Psoas muscle (tissue), 8 donors: ENCODE results near the gene PEX5. TPM values are rescaled to one million over a fixed set of nuclear protein-coding genes. Genes with fewer than 3 reads are reported as not detected.

Experiments
- ATAC-seq, 4 donors: fragments of 200-7000 bp; cut with Tn5 transposase; one replicate each; pipeline ENCODE4 v1.9.1; 2020; ENCODE audit warnings: moderate library complexity in 3 of 4, mild to moderate bottlenecking in 2 of 4
- DNase-seq, 2 donors: peaks; one replicate each; pipeline ENCODE4 v3.0.0-alpha.2; 2020
- H3K27ac ChIP-seq: fragments of 200-600 bp; one replicate; pipeline ENCODE4 v1.8.0; 2022
- H3K27me3 ChIP-seq, 3 donors: fragments of 200-600 bp in 1 of 3; one replicate each; pipeline versions ENCODE4 v1.6.1 to v1.8.0; 2013 to 2022; ENCODE audit warnings: low read length in 2 of 3, mild to moderate bottlenecking in 2 of 3, moderate library complexity in 1 of 3; ENCODE audit not compliant: insufficient read depth in 3 of 3
- H3K36me3 ChIP-seq, 2 donors: fragments of 200-600 bp in 1 of 2; one replicate each; pipeline versions ENCODE4 v1.6.1 to v1.8.0; 2013 to 2022; ENCODE audit warnings: low read depth in 1 of 2, mild to moderate bottlenecking in 1 of 2, moderate library complexity in 1 of 2; ENCODE audit not compliant: insufficient read depth in 1 of 2
- H3K4me1 ChIP-seq: fragments of 200-600 bp; one replicate; pipeline ENCODE4 v1.8.0; 2022
- H3K4me3 ChIP-seq: fragments of 200-600 bp; one replicate; pipeline ENCODE4 v1.8.0; 2022; ENCODE audit warnings: mild to moderate bottlenecking
- H3K9me3 ChIP-seq: fragments of 200-600 bp; one replicate; pipeline ENCODE4 v1.8.0; 2022
- CTCF ChIP-seq: fragments of 200-600 bp; IDR thresholded peaks from one replicate; pipeline ENCODE4 v1.8.0; 2022; ENCODE audit warnings: antibody characterized with exemption
- WGBS, 3 donors: extraction: QIAGEN DNeasy Blood & Tissue Kit; methylation state at CpG; one replicate each; pipeline versions ENCODE4 v1.1.6 to v1.1.7; 2013; 5-methylcytosine and 5-hydroxymethylcytosine counted together
- intact Hi-C, 2 donors: fragments of 100-400 bp; cut with DNase I; formaldehyde crosslinking; loops; one replicate each; pipeline versions ENCODE4 v1.11.0 to v1.14.2; 2022
- polyA plus RNA-seq, 3 donors: library from polyadenylated mRNA; stranded (reverse); fragments of 200-250 nt; gene quantifications; one replicate each; pipeline ENCODE4 v1.2.3, GENCODE V29; 2013
- total RNA-seq, 4 donors: library from RNA; stranded (reverse); fragmentation: NEBNext Ultra II Directional in 2 of 4; extraction: Animal tissue kit (Norgen Biotek cat#: 25700) in 2 of 4; gene quantifications; one replicate each; pipeline versions ENCODE4 v1.2.1 to v1.2.4, GENCODE V29; 2021 to 2023
- donor health status: healthy with polysubstance abuse.
- donor health status: DM: no; HTN: no; CAD: no; lungs with moderate emphysema.
- donor health status: Bipolar disorder and iron deficiency.
- donor health status: healthy.
- donor health status: DM: yes; HTN: yes; CAD: no.
- donor health status: DM: no; HTN: no; CAD: no.
- donor health status: DM: no; HTN: no; CAD: no.
- donor health status: DM: yes; HTN: yes; CAD: no.

The PEX5 gene
- total and polyA plus RNA-seq, 7 donors, result 51.9 to 103 (median 87.7) TPM

- intact Hi-C loops, result no loop called here
- DNase-seq (no peak), ATAC-seq (no peak)
- H3K4me3 ChIP-seq, result no peak overlapping the region
- no peak for TF ChIP-seq CTCF
- H3K9me3 ChIP-seq, result no peaks in the 10 kb centered on the region
- peaks cover 26 to 95% of the 10 kb centered on the region in 2 donors for H3K36me3 ChIP-seq
- no peaks in the 10 kb centered on the region for H3K27me3 ChIP-seq
- H3K27ac ChIP-seq, result no peak overlapping the region
- H3K4me1 ChIP-seq, result no peaks in the 10 kb centered on the region
Observed at GRCh38 chr12:7205091-7205490, 15.6 kb downstream of the PEX5 start.

DNA sequence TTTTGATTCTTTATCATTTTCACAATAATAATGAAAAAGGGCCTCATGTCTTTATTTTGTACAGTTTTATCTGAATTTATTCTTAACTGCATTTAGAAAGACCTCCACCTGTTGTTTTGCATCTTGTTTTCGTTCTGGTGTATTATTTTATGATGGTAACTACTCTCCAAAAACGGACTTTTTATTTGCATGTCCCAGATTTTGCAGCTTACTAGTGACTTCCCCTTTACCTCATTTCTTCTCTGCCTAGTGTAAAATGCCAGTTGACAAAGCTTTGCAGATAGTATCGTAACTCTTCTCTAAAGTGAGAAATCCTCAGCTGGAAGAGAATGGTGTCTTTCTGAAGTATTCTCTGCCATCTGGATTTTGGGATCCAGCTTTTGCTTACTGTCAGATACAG, 17.2 kb downstream of the PEX5 start:
- H3K9me3 ChIP-seq, result no peaks in the 10 kb centered on the region
- H3K36me3 ChIP-seq, result peaks cover 28 to 100% of the 10 kb centered on the region in 2 donors
- 87 to 93% (median 89%) methylated on average over 3 of the region's 3 CpGs for WGBS, 3 donors
- no peak overlapping the region for H3K27ac ChIP-seq
- no peak overlapping the region for H3K4me3 ChIP-seq
- no peak for TF ChIP-seq CTCF
- ATAC-seq (no peak), DNase-seq (no peak)
- intact Hi-C loops, result no loop called here
- no peaks in the 10 kb centered on the region for H3K4me1 ChIP-seq
- no peaks in the 10 kb centered on the region for H3K27me3 ChIP-seq

GRCh38 chr12:7207866-7208625, 18.6 kb downstream of the PEX5 start:
- no peak for TF ChIP-seq CTCF
- Histone ChIP-seq H3K4me3 (no peak overlapping the region), H3K36me3 (peaks cover 22 to 95% of the 10 kb centered on the region in 2 donors), H3K27me3 (no peaks in the 10 kb centered on the region), H3K9me3 (peaks cover 5% of the 10 kb centered on the region), H3K4me1 (no peaks in the 10 kb centered on the region), H3K27ac (peak overlapping the region; percentile 67)
- peak in 1 of 2 donors; percentile 33 for DNase-seq
- intact Hi-C loops, result no loop called here
- WGBS, 3 donors, result 52 to 71% (median 70%) methylated on average over 10 of the region's 10 CpGs
- peak; percentile 80 to 87 (median 86) for ATAC-seq

DNA sequence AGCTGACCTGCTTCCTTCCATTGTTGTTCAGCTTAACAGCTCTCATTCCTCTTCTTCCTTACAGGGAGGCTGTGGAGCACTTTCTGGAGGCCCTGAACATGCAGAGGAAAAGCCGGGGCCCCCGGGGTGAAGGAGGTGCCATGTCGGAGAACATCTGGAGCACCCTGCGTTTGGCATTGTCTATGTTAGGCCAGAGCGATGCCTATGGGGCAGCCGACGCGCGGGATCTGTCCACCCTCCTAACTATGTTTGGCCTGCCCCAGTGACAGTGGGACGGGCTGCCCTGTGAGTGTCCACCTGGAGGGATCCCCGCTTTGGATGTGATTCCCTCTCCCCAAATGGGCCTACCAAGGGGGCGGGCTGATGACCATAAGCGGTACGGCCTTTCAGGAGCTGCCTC, 20.5 kb downstream of the PEX5 start:
- H3K4me3 ChIP-seq, result no peak overlapping the region
- no peak for TF ChIP-seq CTCF
- intact Hi-C loops, result no loop called here
- no peak overlapping the region for H3K27ac ChIP-seq
- peaks cover 22 to 76% of the 10 kb centered on the region in 2 donors for H3K36me3 ChIP-seq
- DNase-seq (no peak), ATAC-seq (no peak)
- H3K27me3 ChIP-seq, result no peaks in the 10 kb centered on the region
- WGBS, 3 donors, result 95 to 99% (median 98%) methylated on average over 14 of the region's 14 CpGs
- H3K4me1 ChIP-seq, result no peaks in the 10 kb centered on the region
- H3K9me3 ChIP-seq, result peaks cover 5% of the 10 kb centered on the region
